GM21447 (cell line): ENCODE measurements around the gene PRR29.
A peak's percentile ranks its signal among the peaks of the same experiment; 100 is the strongest.

Source experiments
- ATAC-seq: cut with Tn5 transposase; IDR thresholded peaks from one replicate; pipeline ENCODE4 v1.9.1; 2021; ENCODE audit not compliant: unreplicated experiment

Gene PRR29

DNA sequence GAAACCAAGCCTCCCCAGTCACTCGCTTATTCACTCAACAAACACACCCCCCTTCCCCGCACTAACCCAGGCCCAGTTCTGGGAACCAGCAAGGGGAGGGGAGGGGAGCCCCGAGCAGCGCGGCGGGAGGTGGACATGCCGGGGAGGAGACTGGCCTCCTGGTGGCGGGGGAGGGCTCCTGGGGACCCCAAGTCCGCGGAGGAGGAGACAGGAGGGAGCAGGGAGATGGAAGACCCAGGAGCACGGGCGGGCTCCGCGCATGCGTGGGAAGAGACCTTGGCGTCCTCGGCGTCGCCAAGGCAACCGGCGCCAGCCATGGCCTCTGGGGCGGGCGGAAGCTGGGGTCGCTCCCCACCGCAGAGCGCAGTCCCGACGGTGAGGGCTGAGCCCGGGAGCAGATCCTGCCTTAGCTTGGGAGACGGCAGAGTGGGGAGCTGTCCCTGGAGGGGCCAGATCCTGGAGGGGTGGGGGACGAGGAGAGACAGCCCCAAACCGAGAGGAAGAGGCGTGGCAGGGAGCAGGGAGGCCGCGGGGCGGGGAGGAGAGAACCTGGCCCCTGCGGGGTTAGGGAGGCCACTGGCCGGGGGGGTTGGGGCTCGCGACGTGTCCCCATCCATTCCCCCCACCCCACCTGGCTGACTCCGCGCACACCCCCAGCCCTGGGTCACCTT is at the start of gene PRR29:
PRR29 (plus strand) TSS at position 302 of the 671 bp plus-strand sequence; CDS start at position 316, 14 bp downstream.
- no peak for ATAC-seq

DNA sequence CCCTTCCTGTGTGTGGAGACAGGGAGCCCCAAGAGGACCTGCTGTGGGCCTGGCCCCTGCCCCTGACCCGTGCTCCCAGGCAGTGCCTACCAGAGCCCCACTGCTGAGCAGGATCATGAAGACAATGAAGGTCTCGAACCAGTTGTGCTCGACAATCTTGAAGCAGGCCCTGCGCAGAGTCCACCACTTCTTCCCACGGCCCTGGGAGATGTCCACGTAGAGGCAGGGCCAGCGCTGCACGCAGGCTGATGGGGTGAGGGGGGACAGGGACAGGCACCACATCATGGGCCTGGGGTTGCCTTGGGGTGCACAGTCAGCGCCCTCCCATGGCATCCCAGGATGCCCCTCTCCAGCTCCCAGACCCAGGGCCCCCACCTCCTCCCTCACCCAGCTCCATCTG is 49.6 kb upstream of the PRR29 start:
- ATAC-seq, result no peak

DNA sequence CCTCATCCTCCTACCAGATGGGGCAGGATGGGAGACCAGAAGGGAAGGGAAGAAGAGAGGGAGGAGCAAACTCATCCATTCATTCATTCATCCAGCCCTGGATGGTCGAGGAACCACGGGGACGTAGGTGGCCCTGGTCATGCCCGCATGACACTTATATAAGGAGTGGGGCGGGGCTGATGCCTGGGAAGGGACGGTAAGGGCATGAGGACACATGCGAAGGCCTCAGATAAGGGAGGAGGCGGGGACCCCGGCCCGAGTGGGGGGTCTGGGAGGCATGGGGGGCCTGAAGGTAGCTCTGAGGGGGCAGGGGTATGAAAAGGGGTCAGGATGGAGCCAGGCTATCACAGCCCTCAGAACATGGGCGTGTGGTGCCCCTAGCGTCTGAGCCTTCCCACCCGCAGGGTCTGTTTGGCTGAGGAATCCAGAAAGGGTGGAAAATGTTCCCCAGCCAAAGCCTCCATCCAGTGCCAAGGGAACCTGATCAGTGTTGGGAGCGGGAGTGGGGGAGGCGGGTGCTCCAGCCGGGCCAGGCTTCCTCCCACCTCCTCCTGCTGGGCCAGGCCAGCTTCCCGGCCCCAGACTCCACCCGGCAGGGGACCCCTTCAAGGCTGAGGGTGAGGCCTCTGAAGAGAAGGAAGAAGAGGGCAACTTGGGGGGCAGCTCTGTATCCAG is 48.4 kb upstream of the PRR29 start:
- ATAC-seq, result no peak

DNA sequence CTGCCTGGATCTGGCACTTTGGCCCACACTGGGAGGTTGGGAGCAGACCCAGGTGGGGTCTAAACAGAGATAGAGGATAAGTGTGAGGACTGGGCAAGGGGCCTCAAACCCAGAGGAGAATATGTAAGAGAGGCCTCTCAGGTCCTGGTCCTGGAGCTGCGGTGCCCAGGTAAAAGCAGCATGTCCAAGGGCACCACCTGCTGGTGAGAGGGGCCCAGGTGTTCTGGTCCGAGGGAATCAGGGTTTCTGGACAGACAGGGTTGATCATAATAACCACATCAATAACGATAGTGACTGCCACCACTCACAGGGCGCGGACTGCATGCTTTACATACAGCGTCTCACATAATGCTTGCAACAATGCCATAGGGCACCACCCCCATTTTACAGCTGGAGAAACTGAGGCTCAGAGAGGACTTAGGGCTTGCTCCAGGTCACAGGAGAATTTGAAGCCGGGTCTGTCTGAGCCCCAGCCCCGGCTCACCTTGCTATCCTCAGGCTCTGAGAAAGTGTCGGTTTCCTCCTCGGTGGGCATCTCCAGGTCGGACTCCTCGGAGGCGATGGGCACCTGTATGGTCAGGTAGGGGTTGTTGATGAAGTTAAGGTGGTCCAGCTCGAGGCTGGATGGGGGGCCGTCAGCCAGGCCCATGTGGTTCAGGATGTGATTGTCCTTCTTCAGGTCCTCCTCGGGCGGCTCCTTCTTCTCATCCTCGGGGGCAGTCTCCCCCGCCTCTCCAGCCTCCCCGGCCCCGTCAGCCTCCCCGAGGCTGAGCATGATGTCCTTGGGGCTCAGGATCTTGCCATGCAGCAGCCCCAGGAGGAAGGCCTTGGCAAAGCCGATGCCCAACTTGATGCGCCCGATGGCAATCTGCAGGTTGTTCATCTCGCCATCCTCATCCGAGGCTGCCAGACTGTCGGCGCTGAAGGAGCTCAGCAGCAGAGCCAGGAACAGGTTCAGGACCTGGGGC is 46.9 kb upstream of the PRR29 start:
- ATAC-seq, result no peak

DNA sequence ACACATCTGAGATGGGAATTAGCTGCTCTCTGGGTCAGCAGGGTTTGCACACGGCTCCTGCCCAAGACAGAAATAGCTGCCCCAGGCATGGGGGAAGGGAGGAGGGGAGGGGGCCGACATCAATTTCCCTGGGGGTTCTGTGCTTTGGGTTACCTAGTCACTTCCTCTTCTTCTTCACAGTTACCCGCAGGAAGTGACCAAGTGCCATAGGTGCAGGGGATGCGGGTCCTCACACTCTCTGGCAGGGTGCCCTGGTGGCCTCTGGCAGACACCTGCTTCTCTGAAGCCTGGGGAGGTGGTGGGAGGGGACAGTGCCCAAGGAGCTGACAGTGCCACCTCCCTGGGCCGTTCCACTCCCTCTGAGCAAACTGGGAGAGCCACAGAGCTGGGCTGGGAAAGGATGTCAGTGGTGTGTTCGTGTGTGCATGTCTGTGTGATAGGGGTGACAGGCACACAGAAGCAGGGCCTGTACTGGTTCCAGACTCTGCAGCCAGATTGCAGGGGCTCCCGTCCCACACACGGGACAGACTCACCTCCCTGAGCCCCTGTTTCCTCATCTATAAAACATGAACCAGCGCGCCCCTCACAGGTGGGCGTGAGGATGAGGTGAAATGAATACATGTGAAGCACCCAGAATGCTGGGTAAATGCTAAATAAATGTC is 43.6 kb upstream of the PRR29 start:
- peak; percentile 75 for ATAC-seq

DNA sequence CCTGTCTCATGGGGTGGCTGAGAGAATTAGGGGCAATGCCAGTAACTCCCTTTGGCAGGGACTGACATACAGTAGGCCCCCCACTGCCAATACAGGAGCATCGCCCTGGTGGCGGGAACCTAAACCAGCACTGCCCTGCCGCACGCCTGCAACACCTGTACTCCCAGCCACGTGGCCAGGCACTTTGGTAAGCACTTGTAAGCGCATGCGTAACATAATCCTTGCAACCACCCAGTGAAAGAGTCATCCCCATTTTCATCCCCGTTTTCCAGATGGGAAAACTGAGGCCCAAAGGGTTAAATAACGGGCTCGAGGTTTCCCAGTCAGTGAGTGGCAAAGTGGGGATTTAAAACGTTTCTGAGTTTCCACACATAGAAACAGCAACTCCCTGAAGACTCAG is 42.9 kb upstream of the PRR29 start:
- no peak for ATAC-seq

DNA sequence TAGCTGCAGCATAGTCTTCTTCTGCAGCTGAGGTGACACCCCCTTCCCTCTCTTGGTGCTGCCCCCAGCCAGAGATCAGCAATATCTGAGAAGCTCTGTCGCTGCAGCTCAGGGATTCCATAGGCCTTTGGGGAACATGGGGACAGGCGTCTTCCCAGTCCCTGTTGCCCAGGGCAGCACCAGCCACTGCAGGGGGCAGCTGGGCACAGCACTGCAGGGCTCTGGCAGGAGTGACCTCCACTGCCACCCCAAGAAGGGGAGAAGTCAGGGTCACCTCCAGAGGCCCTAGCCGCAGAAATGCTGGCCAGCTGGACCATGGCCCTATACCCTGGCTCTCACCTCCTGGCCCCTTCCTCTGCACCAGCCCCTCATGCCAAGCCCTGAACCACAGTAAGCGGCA is 42.4 kb upstream of the PRR29 start:
- no peak for ATAC-seq

DNA sequence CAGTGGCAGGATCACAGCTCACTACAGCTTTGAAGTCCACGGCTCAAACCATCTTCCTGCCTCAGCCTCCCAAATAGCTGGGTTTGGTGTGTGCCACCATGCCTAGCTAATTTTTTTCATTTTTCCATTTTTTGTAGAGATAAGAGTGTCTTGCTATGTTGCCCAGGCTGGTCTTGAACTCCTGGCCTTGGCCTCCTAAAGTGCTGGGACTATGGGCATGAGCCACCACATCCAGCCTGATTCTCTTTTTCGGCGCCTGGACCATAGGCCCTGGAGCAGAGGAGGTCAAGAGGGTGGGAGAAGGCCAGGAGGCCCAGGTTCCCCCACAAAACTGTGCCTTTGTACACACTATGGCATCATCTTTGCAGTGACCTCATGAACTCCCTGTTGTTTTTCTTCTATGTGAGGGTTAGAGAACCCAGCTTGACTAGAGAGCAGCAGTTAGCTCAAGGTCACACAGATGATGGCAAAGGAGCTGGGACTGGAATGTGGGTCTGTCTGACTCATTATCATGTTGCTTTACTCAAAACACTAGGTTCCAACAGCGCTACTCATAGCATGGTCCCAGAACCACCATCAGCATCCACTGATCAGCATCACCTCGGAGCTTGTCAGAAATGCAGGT is 41.7 kb upstream of the PRR29 start:
- ATAC-seq, result no peak

DNA sequence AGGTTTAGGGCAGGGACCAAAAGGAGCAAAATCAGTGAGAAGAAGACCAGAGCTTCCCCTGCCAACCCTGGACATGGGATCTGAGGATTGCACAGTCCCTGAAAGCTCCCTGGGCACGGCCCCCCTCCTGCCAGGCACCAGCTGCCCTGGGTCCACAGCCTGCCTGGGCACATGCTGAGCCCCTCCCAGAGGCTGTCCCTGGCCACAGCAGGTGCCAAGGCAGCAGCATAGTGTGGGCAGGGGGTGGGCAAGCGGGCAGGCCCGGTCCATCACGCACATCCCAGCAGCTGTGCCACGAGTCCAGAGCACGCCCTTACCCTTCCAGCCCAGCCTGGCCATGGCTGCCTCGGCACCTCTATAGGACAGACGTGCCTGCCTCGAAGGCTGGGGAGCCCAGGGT is 38.1 kb upstream of the PRR29 start:
- no peak for ATAC-seq

DNA sequence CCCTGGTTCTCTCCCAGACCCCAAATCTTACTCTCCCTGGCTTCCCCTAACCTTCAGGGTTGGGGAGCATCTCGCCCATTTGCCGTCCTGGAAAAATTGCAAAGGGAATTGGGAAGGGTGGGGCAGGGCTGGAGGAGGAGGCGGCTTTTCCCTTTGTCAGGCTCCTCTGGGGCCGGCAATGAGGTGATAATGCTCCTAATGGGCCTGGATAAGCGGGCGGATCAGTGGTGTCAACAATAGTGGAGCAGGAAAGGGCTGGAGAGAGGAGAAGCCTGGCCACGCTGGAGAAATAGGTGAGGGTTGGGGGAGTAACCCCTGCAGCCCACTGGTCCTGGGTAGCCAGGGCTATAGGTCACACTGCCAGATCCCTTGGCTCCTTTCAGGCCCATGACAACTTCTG is 37.7 kb upstream of the PRR29 start:
- ATAC-seq, result no peak

DNA sequence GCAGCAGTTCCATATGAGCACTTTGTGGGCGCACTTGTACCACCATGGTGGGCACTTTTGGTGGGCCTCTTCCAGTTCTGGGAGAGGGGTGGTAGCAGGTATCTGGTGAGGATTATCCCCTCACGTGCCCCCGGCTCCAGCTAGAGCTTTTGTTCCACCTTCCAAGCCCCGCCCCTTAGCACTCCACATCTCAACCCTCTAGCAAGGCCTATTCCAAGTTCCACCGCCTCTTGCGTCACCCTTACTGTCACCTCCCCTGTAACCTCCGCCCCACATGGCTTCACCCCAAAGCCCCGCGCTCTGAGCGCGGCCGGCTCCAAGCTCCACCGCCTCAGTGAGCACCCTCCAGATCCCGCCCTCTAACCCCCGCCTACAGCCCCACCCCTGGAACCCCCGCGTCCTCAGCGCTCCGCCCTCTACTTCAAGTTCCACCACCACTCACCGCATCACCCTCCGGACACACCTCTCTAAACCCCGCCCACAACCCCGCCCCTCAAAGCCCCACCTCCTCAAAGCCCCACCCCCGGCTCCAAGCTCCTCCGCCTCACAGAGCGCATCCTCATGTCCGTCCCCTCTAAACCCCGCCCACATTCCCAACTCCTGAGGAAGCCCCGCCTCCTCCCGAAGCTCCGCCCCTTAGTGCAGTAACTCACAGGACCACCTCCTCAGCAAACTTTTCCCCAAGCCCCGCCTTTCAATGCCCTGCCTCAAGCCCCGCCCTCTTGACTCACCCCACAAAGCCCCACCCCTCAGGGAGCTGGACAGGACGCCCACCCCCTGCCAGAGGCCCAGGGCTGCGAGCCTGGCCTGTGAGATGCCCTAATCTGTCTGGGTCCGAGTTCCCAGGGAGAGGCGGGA is 36.6 kb upstream of the PRR29 start:
- no peak for ATAC-seq

DNA sequence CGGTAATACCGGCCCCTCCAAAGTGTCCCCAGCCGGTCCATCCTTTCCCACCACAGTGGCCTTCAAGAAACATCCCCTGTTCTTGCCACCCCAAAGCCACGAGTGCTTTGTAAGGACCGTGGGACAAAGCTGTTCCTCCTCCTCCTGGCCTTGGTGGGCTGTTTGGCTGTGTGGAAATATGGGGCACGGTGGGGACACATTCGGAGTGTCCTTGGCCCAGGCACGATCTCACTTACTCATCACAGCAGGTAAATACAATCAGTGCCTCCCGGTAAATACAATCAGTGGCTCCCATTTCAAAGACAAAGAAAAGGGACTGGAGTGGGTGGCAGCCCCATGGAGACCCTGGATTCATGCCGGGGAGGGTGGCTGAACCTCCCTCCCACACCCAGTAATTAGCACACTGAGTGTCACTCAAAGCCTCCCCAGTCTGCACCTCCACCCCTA is 35.8 kb upstream of the PRR29 start:
- ATAC-seq, result no peak

DNA sequence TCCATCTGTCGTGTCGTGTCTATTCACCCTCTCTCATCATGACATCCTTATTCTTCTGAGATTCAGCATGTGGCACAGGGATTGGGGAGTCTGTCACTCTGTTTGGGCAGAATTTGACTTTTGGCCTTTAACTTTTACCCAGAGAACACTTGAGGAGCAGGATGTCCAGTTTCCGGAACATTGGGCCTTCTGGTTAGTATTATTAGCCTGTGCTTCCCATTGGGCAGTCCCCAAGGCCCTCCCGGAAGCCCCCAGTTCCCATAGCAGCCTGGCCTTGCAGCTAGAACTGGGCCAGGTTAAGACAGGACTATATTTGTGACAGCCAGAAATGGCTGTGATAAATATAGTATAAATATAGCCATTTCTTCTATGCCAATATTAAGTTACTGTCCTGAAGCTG is 35.0 kb upstream of the PRR29 start:
- ATAC-seq, result no peak

DNA sequence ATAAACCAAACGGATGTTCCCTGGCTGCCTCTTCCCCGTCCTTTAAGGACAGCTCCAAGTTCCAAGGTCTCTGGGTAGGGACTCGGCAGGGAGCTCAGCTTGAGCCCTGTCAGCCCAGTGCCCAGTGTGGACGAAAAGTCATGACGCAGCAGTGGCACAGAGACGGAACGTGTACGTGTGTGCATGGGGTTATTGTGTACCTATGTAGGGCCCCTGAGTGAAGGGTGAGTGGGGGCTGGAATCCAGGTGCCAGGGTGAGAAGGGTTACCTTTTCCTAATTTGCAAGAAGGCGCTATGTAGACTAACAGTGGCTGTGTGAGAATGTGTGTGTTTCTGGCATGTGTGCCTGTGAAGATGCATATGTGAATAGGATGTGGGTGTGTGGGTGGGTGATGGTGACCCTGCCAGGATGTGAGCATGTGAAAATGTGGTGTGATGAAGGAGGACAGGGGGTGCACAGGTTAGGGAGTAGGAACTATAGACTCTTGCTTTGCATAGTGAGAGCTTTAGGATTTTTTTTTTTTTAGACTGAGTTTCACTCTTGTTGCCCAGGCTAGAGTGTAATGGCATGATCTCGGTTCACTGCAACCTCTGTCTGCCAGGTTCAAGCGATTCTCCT is 31.4 kb upstream of the PRR29 start:
- ATAC-seq, result no peak

DNA sequence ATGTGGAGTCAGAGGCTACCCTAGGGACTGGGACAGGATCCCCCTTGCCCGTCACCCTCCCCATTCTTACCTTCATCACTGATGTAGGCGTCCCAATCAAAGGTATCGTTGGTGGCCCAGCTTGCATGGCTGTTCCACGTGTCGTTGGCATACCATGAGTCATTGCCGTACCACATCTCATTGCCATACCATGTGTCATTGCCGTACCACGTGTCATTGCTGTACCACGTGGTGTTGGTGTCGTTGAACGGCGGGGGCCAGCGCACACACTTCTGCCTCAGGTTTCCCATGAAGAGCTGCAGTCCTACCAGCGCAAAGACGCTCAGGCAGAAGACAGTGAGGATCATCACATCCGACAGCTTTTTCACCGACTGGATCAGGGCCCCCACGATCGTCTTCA is 30.2 kb upstream of the PRR29 start:
- no peak for ATAC-seq

DNA sequence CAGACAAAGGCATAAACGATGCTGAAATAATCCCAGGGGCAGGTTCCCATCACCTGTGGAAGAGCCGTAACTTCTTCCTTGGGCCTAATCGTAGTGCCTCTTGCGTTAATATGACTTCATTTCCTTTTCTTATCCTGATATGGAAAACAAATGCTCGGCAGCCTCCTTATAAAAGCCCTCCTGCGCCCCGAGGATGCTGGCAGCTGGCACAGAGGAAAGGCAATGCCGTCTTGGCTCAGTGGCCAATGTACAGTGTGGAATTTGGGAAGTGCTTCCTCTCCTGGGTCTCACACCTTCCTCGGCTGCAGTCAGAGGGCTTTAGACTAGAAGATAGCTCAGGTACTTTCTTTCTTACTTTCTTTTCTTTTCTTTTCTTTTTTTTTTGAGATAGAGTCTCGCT is 28.9 kb upstream of the PRR29 start:
- no peak for ATAC-seq

DNA sequence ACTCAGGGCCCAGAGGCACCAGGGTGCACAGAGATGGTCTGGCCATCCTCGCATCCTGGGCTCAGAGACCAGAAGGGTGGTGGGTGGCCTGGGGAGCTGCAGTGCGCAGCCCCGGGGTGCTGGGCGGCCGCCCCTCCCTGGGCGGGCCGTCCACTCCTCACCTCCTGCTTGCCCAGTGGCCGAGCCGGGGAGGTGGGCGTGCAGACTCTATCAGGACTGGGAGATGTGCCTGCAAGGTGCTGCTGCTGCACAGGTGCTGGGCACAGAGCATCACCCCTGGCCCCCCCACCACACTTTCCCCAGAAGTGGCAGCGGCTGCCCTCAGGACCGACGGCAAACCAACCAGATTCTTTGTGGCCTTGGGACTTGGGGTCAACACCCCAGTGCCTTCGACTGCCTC is 25.4 kb upstream of the PRR29 start, which contains the start of gene SCN4A:
SCN4A (minus strand) TSS at position 123 of the 400 bp plus-strand sequence; CDS start at position 46, 77 bp downstream.
- ATAC-seq, result no peak

DNA sequence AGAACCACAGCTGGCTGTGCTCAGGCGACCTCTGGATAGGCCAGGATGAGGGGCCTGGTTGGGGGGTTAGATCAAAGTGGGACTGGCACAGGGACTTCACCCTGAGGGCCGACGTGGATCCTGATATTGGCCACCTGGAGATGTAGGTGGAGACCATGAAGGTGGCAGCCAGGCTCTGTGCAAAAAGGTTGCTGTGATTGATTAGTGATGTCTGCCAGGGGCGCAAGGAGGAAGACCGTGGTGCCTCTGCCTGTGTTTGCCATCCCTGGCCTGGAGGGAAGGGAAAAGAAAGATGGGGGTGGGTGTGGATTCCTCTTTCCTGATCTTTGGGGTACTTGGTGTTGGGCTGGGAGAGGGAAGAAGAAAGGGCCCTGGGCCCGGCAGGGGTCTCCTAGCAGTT is 24.9 kb upstream of the PRR29 start:
- ATAC-seq, result no peak

DNA sequence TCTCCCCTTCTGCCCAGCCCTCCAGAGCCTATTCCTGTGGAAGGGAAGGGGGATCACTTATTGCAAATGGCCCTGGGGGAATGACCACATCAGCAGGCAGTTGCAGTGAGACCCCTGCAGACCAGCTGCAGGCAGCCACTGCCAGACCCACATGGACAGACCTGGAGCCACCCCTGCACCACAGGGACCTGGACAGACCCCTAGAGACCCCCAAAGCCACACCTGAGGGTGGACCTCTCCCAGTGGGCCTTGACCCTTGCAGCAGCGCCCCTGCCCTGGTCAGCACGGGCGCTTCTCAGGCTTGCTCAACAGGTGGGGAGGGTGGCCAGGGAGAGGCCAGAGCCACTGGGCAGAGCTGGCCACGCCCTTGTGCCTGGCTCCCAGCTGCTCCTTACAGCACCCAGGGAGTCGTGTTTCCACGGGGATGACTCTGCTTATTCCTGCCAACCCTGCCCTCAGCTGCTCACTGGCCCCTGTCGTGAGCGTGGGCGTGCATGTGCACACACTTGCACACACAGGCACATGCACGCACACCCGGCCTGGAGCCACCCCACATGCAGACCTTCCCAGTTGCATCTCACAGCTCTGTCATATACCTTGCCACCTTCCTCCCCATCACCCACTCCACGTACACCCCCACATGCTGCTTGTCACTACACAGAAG is 24.1 kb upstream of the PRR29 start:
- ATAC-seq, result no peak
